ENCODE measurements around the gene NEK9. TPM values are rescaled to one million over a fixed set of nuclear protein-coding genes. Genes with fewer than 3 reads are reported as not detected.
A peak's percentile ranks its signal among the peaks of the same experiment; 100 is the strongest.
"Not testable (repeated sequence)": the region's sequence is repeated elsewhere in the genome, so short reads cannot be mapped to it uniquely, and the experiment has no call there.

Gene NEK9
- polyA plus RNA-seq, 12 donors: 49.5 to 103 (median 84.4) TPM; not detected in 1

GRCh38 chr14:75068294-75069120, 58.3 kb downstream of the NEK9 start:
- DNase-seq: peak; percentile 68

- DNase-seq: not testable (repeated sequence)
Measured at GRCh38 chr14:75067765-75068164, 59.1 kb downstream of the NEK9 start.

- no peak for DNase-seq
Measured at GRCh38 chr14:75067212-75067611, 59.6 kb downstream of the NEK9 start.

GRCh38 chr14:75066691-75067090, 60.2 kb downstream of the NEK9 start:
- no peak for DNase-seq

GRCh38 chr14:75064205-75064567, 62.7 kb downstream of the NEK9 start:
- DNase-seq: no peak

GRCh38 chr14:75063491-75064204, 63.2 kb downstream of the NEK9 start, which contains the start of gene ACYP1:
Gene ACYP1, minus strand, starts transcription at chr14:75064024. Its CDS starts 471 bp downstream, at chr14:75063553.
- DNase-seq: peak; percentile 95

GRCh38 chr14:75063013-75063412, 63.8 kb downstream of the NEK9 start:
- DNase-seq: no peak

- no peak for DNase-seq
Measured at GRCh38 chr14:75060420-75060819, 66.4 kb downstream of the NEK9 start.

- DNase-seq: no peak
Measured at GRCh38 chr14:75059642-75060041, 67.2 kb downstream of the NEK9 start.

GRCh38 chr14:75054421-75054820, 72.4 kb downstream of the NEK9 start:
- no peak for DNase-seq

- no peak for DNase-seq
Measured at GRCh38 chr14:75053396-75054291, 73.2 kb downstream of the NEK9 start.

- no peak for DNase-seq
Measured at GRCh38 chr14:75051556-75051899, 75.3 kb downstream of the NEK9 start.

- DNase-seq: peak; percentile 90
Measured at GRCh38 chr14:75050852-75051555, 75.8 kb downstream of the NEK9 start, which contains the start of gene MLH3. Gene MLH3, minus strand, starts transcription at chr14:75051467. Its CDS starts 1,812 bp downstream, at chr14:75049655.

GRCh38 chr14:75049731-75050201, 77.1 kb downstream of the NEK9 start:
- no peak for DNase-seq

GRCh38 chr14:75049136-75049535, 77.7 kb downstream of the NEK9 start:
- no peak for DNase-seq

GRCh38 chr14:75048101-75048500, 78.7 kb downstream of the NEK9 start:
- DNase-seq: no peak

- DNase-seq: no peak
Measured at GRCh38 chr14:75047506-75047905, 79.3 kb downstream of the NEK9 start.

GRCh38 chr14:75046899-75047298, 79.9 kb downstream of the NEK9 start:
- DNase-seq: no peak

GRCh38 chr14:75046275-75046674, 80.6 kb downstream of the NEK9 start:
- DNase-seq: no peak

- peak; percentile 49 for DNase-seq
Measured at GRCh38 chr14:75044752-75045151, 82.1 kb downstream of the NEK9 start.

- DNase-seq: no peak
Measured at GRCh38 chr14:75044322-75044721, 82.5 kb downstream of the NEK9 start.

Data from muscle of arm (tissue), 12 donors.